HG02588 (cell line): Measurements from ENCODE around the gene PABPN1L.

ENCODE experiments used
- ATAC-seq: cut with Tn5 transposase; IDR thresholded peaks from one replicate; pipeline ENCODE4 v1.9.1; 2021; ENCODE audit warnings: mild to moderate bottlenecking, moderate library complexity; ENCODE audit not compliant: unreplicated experiment

Gene PABPN1L

DNA sequence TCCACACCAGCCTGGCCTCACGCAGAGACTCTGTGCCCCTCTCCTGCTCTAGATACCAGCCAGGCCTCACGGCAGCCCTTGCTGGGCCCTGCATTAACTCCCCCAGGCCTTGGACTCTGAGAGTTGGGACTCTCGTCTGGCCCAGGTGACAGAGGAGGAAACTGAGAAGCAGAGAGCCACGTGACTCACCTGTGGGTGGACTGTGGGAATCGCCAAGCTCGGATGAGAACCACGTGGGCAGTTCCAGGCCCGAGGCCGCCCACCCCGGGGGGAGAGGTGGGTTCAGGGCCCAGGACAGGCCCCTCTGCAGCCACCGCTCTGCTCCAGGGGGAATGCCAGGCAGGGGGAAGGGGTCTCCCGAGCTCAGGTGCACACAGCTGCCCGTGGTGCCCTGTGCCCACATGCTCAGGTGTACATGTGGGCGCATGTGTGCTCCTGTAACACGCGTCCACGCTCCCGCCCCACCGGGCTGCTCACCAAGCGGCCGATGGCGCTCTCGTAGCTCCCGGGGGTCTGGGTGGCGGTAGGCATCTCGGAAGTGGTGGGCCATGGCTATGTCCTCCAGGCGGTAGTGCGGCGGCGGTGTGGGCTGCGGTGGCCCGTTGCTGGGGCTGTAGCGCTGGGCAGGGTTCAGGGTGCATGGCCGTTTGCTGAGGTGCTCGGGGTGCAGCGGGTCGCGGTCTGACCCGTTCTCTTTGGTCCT, 18.3 kb upstream of the PABPN1L start:
- no peak for ATAC-seq

DNA sequence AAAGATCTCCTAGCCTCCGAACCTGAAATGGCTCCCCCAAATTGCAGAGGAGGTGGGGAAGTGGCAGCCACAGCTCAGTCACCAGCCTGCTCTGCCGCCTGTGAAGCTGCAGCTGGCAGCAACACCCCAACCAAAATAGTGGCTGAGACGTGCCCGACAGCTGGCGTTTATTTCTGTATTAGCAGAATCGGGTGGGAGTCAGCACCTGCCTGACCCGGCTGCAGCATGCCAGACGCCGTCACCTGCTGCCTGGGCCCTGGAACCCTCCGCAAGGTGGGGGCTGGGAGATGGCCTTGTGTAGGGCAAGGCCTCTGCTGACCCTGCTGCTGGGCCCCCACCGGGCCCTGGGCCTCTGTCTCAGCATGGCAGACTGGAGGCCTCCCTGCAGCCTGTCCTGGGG, 17.5 kb upstream of the PABPN1L start:
- no peak for ATAC-seq

DNA sequence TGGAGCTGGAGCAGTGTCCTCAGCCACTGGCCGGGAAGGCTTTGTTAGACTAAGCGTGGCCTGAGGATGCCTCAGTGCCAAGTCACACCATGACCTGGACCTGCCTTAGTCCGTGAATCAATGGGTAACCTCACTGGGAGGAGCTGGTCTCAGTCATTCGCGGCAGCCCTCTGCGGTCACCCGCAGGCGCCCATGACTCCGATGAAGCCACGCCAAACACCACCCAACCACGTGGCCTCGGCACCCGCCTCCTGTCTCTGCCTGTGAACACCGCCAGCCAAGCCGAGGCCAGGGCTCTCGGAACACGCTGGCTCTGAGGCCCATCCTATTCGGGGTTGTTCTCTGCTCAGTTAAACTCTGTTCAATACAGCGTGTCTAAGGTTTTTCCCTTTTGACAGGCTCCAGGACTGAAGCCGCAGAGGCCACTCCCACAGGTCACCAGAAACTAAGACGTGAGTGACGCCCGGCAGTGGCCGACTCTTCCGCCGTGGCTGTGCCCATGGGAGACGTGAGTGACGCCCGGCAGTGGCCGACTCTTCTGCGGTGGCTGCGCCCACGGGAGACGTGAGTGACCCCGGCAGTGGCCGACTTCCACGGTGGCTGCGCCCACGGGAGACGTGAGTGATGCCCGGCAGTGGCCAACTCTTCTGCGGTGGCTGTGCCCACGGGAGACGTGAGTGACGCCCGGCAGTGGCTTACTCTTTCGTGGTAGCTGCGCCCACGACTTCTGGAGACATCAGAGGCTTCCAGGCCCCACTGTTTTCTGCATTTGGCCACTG, 16.8 kb upstream of the PABPN1L start:
- ATAC-seq = no peak

- ATAC-seq = no peak
Observed at GRCh38 chr16:88882358-88883030, 16.0 kb upstream of the PABPN1L start.

- no peak for ATAC-seq
Observed at GRCh38 chr16:88881675-88882357, 15.4 kb upstream of the PABPN1L start.

DNA sequence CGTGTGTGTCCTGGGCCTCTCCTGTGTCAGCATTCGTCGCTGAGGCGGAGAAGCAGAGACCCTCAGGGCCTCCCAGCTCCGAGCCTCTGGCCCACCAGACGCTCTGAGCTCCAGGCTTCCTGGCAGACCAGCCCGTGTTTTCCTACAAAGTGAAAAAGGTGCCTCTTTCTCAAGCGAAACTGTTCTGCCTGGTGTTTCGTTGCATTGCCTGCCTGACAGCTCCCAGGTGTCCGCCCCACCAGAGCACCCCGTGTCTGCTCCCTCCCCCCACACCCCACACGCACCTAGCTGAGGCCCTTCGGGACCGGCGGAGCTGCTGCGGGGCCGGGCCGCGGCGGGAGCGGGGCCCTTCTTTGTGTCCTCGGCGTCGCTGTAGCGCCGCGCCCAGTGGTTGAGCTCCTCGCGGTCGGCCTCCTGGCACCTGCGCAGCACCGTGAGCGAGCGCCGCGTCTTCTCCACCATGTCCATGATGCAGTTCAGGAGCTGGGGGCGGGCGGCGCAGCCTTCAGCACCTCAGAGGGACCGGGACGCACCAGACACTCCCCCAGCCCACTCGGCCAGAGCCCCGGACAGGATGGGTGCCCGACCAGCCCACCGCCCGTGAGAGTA, 14.7 kb upstream of the PABPN1L start:
- no peak for ATAC-seq

DNA sequence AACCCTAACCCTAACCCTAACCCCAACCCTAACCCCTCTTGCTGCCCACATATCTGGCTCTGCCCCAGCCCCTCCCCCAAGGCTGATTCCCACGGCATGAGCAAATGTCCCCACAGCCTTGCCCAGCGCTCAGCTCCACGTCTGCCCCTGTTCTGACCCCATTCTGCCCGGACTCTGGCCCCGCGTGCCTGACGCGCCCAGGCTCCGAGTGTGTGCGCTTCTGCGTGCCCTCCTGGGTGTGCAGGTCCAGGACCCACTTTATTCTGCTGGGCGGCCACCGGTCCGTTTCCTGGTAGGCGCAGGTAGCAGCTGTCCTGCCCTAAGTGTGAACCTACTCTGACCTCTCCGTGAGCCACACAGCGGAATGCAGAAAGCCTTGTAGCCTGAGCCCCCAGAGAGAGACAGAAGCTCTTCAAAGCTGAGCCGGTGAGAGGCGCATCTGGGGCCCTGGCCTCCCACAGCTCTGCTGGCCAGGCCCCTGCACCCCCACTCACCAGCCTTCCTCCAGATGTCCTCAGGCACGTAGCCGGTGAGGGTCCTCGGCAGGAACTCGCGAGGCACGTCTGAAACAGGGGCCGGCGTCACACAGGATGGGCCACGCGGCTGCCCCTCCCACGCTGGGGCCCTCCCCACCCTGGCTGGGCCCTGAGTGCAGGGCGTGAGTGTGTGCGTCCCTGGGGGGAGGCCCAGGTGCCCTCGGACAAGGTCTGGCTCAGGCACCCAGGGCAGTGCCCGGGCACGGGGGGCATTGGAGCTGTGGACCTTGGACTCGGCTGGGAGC, 14.0 kb upstream of the PABPN1L start:
- ATAC-seq = no peak

GRCh38 chr16:88879788-88880055, 13.3 kb upstream of the PABPN1L start:
- no peak for ATAC-seq

- no peak for ATAC-seq
Observed at GRCh38 chr16:88878967-88879787, 12.7 kb upstream of the PABPN1L start.

- no peak for ATAC-seq
Observed at GRCh38 chr16:88878356-88878755, 11.9 kb upstream of the PABPN1L start.

- ATAC-seq = no peak
Observed at GRCh38 chr16:88877564-88878289, 11.3 kb upstream of the PABPN1L start.

DNA sequence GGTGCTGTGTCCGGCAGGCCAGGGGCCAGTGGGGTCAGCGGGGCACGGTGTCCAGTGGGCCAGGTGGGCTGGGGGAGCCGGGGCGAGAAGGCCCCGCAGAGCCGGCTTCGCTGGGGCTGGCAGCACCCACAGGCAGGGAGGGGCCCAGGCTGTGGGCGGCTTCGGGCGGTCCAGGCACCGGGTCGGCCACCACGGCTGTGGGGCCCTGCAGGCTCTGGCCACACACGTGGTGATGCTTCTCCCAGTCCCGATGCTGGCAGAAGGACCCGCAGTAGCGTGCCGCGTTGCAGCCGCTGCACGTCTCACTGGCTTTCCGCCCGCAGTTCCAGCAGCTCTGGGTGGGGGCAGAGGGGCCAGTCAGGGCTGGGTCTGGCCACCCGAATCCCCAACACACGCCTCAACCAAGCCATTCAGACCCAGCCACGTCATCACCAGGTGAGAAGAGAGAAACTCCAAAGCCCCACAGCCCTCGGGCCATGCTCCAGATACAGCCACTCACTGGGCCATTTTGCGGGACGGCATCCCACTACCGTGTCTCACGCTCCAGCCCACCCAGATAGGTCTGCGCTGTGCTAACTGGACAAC, 10.6 kb upstream of the PABPN1L start:
- ATAC-seq = no peak

GRCh38 chr16:88875703-88876234, 9.3 kb upstream of the PABPN1L start:
- no peak for ATAC-seq

DNA sequence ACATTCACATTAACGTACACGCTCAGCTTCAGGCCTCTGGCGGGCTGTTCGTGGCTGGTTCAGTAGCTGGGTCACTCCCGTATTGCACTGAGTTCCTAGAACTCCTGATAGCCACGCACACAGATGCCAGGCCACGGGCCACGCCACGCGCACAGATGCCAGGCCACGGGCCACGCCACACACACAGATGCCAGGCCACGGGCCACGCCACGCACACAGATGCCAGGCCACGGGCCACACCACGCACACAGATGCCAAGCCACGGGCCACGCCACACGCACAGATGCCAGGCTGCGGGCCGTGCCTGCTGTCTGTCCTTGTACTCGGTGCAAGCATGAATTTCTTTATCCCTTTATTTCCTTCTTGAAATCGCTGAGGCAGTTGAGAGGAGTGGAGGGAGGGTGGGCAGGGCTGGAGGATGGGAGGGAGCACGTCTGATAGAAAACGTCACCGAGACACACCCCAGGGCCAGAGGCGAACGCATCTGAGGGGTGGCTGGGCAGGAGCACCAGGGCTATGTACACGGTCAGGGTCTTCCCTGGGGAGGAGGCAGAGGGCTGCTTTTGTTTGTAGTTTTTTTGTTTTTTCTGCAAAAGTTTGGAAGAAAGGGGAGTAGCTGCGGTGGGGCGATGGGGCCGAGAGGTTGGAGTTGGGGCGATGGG, 8.6 kb upstream of the PABPN1L start:
- ATAC-seq = no peak

DNA sequence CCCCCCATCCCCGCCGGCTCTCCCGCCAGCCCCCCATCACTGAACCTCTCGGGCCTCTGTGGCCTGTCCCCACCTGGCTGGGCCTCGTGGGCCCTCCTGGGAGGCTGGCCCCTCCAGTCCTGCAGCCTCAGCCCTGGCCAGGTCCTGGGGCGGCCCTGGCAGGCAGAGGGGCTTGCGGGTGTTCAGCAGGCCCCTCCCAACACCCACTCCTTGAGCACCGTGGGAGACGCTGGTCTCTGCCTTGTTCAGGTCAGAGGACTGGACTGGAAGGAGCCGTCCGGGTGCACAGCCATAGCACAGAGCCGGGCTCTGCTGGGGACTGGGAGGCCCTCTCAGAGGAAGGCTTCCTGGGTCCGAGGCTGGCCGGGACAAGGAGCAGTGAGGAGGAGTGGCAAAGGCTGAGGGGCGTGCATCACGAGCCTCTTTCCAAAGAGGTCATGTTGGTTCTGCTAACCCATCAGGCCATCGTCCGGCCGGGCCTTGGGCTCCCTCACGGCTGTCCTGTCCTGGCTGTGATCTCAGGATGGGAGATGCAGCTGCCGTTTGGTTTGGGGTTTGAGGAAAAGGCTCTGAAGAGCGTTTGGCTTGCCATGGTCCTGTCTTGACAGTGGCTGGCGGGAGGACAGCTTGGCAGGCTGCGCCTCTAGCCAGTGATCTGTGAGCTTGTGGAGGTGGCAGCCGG, 6.3 kb upstream of the PABPN1L start:
- ATAC-seq = no peak

DNA sequence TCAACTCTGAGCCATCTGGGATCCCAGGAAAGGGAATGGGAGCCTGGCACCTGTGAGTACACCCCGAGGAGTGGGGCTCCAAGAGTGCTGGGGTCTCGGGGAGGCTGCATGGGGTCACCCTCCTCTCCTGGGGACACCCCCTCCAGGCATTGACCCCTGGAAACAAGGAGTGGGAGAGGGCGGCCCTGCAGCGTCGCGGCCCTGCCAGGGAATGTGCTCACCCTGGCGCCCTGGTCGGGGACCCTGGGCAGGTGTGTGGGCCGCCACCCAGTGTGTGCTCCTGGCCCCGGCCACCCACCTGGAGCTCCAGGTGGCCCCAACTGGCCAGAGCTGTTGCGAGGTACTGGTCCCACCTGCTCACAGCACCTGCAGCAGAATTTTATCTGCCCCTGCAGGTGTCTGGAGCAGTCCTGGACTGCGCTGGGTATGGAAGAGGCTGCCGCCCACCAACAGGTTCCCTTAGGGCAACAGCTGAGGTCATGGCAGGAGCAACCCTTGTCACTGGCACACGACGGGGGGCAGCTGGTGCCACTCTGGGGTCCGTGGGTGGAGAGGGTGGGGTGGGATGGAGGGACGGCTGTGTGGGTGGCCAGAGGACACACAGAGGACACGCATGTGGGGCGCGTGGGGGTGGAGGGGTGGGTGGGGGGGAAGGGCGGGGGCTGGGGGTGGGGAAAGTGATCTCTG, 5.4 kb upstream of the PABPN1L start:
- ATAC-seq = no peak

GRCh38 chr16:88871349-88871702, 4.9 kb upstream of the PABPN1L start:
- no peak for ATAC-seq
